CD4-positive, alpha-beta T cell treated with Interleukin-4 for 1 hour (primary cell): Measurements from ENCODE around the gene ANXA1.
A peak's percentile ranks its signal among the peaks of the same experiment; 100 is the strongest.

ENCODE experiments used
- DNase-seq, 2 donors: peaks; one replicate each; pipeline ENCODE4 v3.0.0-alpha.2; 2020 to 2022

Gene ANXA1

GRCh38 chr9:73138516-73138915 lies 13.1 kb upstream of the ANXA1 start:
- DNase-seq = no peak

DNA sequence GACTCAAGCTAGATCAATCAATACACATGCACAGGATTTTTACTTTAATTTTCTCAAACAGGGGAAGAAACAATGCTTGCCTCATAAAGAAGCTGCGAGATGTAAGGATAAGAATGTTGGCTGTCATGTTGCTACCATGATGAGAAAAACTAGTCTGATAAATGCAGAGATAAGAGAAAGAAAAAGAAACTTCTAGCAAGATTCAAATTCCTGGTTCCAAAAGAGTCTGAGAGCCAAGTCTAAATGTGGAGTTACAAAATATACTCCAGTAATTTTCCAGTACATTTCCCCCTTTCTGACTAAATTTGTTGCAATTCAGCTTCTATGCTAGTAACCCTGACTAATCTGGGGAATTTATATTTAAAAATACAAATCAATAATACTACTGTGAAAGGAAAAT lies 10.4 kb upstream of the ANXA1 start:
- no peak for DNase-seq

DNA sequence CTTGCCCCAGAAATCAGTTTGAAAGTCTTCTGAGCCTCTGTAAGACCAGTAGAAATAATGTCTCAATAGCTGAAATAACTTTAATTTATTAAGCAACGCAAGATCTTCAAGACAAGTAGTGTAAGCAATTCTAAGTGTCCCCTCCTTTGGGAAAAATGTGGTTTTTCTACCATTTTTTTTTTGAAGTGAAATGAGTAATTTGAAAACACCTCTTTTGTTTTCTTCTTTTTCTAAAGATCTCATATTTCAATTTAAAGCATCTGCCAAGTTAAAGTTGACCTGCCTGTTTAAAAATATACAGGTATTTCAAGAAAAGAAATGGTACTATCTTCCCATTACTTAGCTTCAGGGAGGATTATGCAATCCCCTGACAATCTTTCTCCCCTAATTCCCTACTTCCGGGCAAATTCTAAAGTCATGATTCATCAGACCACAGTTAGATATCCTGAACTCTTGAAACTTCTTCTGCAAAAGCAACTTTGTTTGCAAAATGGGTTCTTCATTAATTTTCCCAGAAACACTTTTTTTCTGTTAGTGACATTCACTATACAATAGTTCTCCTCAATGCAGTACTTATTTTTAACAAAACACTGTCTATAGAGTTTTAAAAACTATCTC lies 7.8 kb upstream of the ANXA1 start:
- DNase-seq = no peak

DNA sequence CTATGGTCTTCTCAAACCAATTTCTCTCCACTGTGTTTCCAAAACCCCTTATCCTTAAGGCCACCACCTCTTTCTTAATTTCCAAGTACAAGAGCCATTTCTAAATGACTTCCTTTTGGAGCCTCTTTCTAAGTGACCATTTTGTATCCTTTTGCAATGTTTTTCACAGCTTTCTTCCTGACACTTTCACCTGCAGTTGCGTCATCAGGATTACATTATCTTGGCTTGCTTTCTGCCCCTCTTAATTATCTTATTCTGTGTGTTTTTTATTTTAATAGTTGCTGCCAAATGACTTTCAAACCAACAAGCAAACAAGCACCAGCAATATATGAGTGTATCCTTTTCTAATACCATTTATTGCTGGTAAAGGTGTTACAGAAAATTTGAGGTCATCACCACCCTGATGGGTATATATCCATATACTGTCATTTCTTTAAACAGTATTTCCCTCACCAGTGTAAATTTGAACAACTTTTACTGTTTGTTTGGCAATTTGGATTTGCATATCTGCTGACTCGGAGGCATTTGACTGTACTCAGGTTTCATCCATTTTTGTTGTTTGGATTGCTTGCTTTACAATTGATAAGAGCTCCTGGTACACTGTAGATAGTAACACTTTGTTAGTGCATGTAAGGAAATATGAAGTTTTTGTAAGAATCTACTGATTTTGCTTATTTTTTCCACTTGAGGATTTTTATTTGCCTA lies 5.4 kb upstream of the ANXA1 start:
- DNase-seq = no peak

DNA sequence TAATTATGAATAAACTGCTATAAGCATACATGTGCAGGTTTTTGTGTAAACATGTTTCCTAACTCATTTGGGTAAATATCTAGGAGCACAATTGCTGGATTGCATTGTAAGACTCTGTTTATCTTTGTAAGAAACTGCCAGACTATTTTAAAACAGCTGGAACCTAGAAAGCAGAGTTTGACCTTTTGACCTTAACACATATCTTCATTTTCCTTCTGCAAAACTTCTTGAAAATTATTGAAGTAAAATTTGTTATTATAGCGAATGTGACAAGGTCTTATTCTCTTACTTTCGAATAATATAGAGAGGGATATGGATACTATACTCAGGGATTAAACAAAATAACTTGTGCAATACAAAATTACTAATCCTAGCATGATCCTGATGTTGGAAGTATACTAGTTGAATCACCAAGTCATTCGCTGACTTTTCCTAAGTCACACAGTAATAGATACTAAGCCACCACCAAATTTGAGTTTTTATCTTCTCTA lies 3.2 kb upstream of the ANXA1 start:
- DNase-seq = no peak

GRCh38 chr9:73149371-73150067 lies 2.1 kb upstream of the ANXA1 start:
- peak in 1 of 2 donors; percentile 74 for DNase-seq

DNA sequence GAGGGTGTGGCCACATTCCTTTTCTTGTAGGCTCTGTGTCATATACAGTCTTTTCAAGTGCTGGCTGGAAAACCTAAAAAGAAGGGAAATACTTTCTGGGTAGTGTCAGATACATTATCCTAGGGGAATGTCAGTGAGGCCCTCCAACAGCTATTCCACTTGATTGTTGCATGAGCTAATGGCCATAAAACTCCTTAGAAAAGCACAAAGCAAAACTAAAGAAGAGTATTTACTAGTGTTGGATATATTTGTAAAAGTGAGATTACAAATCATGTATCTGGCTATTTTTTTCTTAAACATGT lies 829 bp downstream of the ANXA1 start:
- peak in 1 of 2 donors; percentile 52 for DNase-seq

- DNase-seq = peak in 1 of 2 donors; percentile 71
Measured at GRCh38 chr9:73152953-73153352, 1.3 kb downstream of the ANXA1 start.

GRCh38 chr9:73153793-73154227 lies 2.1 kb downstream of the ANXA1 start:
- DNase-seq = peak in 1 of 2 donors; percentile 61

GRCh38 chr9:73154271-73154670 lies 2.6 kb downstream of the ANXA1 start:
- DNase-seq = no peak

- peak in 1 of 2 donors; percentile 78 for DNase-seq
Measured at GRCh38 chr9:73154722-73155121, 3.1 kb downstream of the ANXA1 start.

- DNase-seq = peak in 1 of 2 donors; percentile 68
Measured at GRCh38 chr9:73155377-73155776, 3.7 kb downstream of the ANXA1 start.

- DNase-seq = peak in 1 of 2 donors; percentile 46
Measured at GRCh38 chr9:73155968-73156864, 4.6 kb downstream of the ANXA1 start.

- DNase-seq = no peak
Measured at GRCh38 chr9:73156865-73157187, 5.2 kb downstream of the ANXA1 start.

DNA sequence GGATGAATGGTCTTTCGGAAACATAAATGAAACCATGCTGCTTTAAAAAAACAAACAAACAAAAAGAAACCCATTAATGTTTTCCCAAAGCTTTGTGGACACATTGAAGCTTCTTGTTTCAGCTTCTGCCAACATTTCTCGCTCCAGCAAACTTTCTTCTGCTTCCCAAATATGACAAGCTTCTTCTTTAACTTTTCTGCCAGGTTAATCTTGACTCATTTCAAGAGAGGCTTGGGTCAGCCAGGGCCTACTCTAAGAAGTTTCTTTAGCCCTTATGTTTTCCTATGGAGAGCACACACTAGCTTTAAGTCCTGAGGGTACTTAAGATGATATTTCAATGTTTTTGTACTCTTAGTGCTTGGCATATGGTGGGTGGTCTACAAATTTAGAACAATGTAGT lies 6.1 kb downstream of the ANXA1 start:
- peak in 1 of 2 donors; percentile 43 for DNase-seq

- peak in 1 of 2 donors; percentile 34 for DNase-seq
Measured at GRCh38 chr9:73158723-73159122, 7.1 kb downstream of the ANXA1 start.

- peak in 1 of 2 donors; percentile 33 for DNase-seq
Measured at GRCh38 chr9:73160868-73161267, 9.2 kb downstream of the ANXA1 start.

DNA sequence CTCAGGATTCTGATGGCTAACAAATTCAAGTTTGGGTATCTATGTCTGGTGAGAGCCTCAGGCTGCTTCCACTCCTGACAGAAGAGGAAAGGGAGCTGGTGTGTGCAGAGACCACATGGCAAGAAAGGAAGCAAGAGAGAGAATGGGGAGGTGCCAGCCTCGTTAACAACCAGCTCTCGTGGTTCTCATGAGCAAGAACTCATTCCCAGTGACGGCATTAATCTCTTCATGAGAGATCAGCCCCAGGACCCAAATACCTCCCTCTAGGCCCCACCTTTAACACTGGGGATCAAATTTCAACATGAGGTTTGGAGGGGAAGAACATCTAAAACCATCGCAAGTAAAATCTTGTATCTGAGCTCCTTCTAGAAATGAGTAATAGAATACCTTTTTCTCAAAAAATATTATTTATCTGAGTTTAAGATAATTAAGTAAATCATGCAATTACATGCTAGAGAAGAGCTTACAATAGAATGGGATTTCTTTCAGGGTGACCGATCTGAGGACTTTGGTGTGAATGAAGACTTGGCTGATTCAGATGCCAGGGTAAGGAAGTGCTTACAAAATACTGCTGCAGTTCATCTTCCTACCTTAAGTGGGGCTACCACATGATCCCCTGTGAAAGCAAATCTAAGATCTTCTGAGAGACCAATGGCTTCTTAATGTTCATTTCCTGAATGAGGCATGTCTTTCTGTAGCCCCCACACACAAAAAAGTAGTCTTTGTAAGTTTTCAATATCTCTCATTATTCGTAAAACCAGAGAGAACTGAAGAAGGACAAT lies 11.5 kb downstream of the ANXA1 start:
- peak in 1 of 2 donors; percentile 56 for DNase-seq

DNA sequence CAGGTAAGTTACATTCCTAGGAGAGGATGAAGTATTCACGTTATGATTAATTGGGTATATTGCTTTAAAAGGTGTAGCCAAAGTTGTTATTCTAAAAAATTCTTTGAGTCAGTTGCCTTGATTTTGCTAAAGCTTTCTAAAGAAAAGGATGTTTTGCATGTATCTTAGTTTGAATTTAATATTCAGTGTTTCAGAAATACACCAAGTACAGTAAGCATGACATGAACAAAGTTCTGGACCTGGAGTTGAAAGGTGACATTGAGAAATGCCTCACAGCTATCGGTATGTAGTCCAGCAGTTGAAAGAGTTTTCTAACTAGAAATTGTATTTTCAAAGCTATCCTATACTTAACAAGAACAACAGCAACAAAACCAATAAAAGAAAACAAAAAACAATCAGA lies 14.2 kb downstream of the ANXA1 start:
- no peak for DNase-seq

DNA sequence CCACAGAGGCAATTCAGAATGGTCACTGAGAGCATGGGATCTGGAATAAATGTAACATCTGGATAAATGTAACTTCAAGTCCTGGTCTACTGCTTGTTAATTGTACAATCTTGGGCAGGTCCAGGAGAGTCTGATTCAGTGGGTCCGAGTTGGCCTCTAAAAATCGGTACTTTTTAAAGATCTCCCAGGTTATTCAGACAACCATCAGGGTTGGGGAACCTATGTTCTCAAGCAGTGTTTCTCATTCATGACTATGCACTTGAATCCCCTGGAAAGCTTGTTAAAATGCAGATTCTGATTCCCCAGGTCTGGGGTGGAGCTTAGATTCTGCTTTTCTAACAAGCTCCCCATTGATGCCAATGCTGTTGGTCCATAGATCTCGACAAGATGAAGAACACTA lies 14.8 kb downstream of the ANXA1 start:
- peak in 1 of 2 donors; percentile 48 for DNase-seq

- DNase-seq = peak in 1 of 2 donors; percentile 48
Measured at GRCh38 chr9:73167614-73168013, 15.9 kb downstream of the ANXA1 start.

- DNase-seq = peak in 1 of 2 donors; percentile 50
Measured at GRCh38 chr9:73168298-73168934, 16.8 kb downstream of the ANXA1 start.
